ENCODE results near the gene JAK1. TPM values are rescaled to one million over a fixed set of nuclear protein-coding genes. Genes with fewer than 3 reads are reported as not detected.

The JAK1 gene
- total and polyA plus RNA-seq, 10 donors, result 46.6 to 270 (median 205) TPM

DNA sequence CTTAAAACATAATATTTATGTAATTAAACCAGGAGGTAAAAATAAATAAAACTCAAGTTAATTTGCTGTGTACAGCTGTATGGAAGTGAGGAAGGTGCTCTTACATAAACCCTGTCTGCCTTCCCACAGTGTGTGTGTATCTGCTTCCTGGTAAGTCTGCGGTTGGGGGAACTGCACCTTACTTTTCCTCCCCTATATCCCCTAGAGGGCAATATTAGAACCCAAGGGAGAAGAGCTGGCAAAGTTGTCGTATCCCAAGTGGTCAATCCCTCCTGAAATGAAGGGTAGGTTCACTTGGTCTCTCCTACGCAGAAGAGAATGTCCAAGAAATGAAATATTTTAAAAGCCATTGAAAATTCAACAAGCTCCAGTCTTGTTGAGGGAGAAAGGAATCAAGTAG is 17.8 kb upstream of the JAK1 start:
- no peak for DNase-seq
- no peak for TF ChIP-seq POLR2A (IDR thresholded peaks at IDR 0.05)
- TF ChIP-seq, protein P1, sequence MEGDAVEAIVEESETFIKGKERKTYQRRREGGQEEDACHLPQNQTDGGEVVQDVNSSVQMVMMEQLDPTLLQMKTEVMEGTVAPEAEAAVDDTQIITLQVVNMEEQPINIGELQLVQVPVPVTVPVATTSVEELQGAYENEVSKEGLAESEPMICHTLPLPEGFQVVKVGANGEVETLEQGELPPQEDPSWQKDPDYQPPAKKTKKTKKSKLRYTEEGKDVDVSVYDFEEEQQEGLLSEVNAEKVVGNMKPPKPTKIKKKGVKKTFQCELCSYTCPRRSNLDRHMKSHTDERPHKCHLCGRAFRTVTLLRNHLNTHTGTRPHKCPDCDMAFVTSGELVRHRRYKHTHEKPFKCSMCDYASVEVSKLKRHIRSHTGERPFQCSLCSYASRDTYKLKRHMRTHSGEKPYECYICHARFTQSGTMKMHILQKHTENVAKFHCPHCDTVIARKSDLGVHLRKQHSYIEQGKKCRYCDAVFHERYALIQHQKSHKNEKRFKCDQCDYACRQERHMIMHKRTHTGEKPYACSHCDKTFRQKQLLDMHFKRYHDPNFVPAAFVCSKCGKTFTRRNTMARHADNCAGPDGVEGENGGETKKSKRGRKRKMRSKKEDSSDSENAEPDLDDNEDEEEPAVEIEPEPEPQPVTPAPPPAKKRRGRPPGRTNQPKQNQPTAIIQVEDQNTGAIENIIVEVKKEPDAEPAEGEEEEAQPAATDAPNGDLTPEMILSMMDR (IDR thresholded peaks at IDR 0.05 in 8 of 11, conservative IDR thresholded peaks at IDR 0.05 in 3 of 11), result no peak
- no peak for TF ChIP-seq POLR2AphosphoS5 (IDR thresholded peaks at IDR 0.05)
- Histone ChIP-seq H3K36me3 (no peaks in the 10 kb centered on the region), H3K4me1 (peaks cover 0 to 17% (median 0%) of the 10 kb centered on the region in 6 donors), H3K27me3 (replicated peaks in 1 of 7) (no peaks in the 10 kb centered on the region), H3K27ac (no peak overlapping the region), H3K9me3 (no peaks in the 10 kb centered on the region), H3K4me3 (no peak overlapping the region)
- 59 to 65% (median 63%) methylated on average over 3 of the region's 3 CpGs for WGBS, 5 donors
- intact Hi-C loops (cut with DNase I; ENCODE audit: low total_unique reads), result no loop called here

DNA sequence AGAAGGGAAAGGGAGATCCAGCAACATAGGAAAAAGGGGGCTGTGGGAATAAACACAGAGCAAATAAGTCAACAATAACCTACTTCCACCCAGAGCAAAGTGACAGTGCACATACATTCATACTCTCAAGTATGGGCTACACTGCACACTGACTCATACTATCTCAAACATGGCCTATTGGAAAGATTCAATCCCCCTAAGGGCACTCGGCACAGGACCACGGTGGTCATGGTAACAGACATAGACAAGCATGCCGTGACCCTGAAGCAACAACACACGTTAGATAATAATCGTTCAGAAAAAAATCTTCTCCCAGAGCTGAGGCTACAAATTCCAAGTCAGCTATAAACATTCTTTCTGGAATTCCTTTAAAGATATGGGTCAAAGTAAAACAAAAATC is 16.8 kb upstream of the JAK1 start:
- Histone ChIP-seq H3K36me3 (no peaks in the 10 kb centered on the region), H3K4me3 (no peak overlapping the region), H3K27ac (no peak overlapping the region), H3K4me1 (peaks cover 0 to 17% (median 0%) of the 10 kb centered on the region in 6 donors), H3K27me3 (replicated peaks in 1 of 7) (no peaks in the 10 kb centered on the region), H3K9me3 (no peaks in the 10 kb centered on the region)
- 78 to 94% (median 86%) methylated on average over 5 of the region's 5 CpGs for WGBS, 5 donors
- TF ChIP-seq, protein P1 (IDR thresholded peaks at IDR 0.05 in 8 of 11, conservative IDR thresholded peaks at IDR 0.05 in 3 of 11), result no peak
- TF ChIP-seq POLR2A (IDR thresholded peaks at IDR 0.05), result no peak
- DNase-seq, result no peak
- intact Hi-C loops (cut with DNase I; ENCODE audit: low total_unique reads), result no loop called here

DNA sequence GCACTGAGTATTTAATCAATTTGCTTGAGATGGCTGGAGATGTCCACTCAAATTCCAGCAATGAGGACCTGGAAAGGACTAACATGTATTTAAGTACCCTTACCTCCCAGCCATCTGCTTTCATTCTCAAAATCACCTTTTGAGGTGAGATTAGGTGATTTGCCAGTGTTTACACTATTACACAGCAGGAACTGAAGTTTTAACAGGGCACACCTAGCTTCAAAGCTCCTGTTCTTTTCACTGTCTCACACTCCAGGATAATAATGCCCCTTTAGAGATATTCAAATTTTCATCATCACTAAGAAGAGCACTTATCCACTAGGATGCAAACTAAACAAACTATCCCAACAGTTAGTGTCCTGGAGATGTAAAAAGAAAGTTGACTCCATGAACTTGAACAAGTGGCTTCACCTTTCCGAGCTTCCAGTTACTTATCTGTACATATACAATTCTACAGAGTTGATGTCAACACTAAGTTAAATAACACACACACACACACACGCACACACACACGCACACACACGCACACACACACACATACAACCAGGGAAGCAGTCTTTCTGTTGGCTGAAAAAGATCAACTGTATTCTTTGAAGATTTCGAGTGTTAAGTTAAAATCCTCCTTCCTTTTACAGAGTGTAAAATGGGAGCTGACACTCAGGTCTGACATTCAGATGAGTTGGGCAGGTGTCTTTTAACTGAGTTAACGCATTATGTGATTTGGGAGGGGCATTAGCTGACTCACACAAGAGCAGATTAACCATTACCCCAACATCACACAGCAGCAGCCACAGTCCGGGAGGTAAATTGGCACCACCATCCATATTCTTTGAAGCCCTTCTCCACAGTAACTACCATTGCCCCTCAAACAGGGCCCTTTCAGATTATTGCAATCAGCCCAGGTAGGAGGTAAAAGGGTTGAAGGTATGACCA is 15.5 kb upstream of the JAK1 start:
- Histone ChIP-seq H3K36me3 (no peaks in the 10 kb centered on the region), H3K4me3 (no peak overlapping the region), H3K9me3 (no peaks in the 10 kb centered on the region), H3K4me1 (peaks cover 0 to 5% (median 0%) of the 10 kb centered on the region in 6 donors), H3K27me3 (replicated peaks in 1 of 7) (no peaks in the 10 kb centered on the region), H3K27ac (no peak overlapping the region)
- intact Hi-C loops (cut with DNase I; ENCODE audit: low total_unique reads), result no loop called here
- WGBS, 5 donors, result 79 to 98% (median 92%) methylated on average over 7 of the region's 7 CpGs
- DNase-seq, result no peak
- TF ChIP-seq, protein P1 (IDR thresholded peaks at IDR 0.05 in 8 of 11, conservative IDR thresholded peaks at IDR 0.05 in 3 of 11), result no peak
- TF ChIP-seq POLR2A (IDR thresholded peaks at IDR 0.05), result no peak

DNA sequence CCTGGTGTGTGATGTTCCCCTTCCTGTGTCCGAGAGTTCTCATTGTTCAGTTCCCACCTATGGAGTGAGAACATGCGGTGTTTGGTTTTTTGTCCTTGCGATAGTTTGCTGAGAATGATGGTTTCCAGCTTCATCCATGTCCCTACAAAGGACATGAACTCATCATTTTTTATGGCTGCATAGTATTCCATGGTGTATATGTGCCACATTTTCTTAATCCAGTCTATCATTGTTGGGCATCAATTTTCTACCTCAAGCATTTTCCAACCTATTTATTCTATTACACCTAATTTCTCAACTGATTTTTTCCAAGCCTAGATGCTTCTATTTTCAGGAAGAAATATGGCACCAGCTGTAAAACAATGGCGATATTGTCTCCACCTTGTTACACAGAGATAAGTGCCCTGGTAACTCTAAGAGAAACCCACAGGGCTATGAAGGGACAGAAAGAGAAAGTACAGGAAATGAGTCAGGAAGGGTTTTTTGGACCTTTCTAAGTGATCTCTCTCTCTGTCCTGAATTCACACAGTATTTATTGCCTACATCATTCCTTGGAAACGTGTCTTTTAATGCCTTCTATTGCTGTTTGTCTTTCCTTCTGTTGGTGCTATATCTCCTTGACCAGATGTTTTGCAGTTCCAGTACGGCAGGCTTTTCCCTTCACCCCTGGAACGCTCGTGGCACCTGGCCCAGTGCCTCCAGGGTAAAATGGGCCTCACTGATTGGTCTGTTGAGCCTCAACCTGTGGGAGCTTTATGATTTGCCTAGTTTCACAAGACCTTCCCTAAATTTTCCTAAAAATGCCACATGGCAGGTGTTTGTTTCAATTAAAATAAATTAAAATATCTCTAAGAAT is 14.6 kb upstream of the JAK1 start:
- no peaks in the 10 kb centered on the region for H3K36me3 ChIP-seq
- H3K27me3 ChIP-seq (replicated peaks in 1 of 7), result no peaks in the 10 kb centered on the region
- TF ChIP-seq POLR2AphosphoS5 (IDR thresholded peaks at IDR 0.05) (no peak), POLR2A (IDR thresholded peaks at IDR 0.05) (no peak)
- TF ChIP-seq, protein P1 (IDR thresholded peaks at IDR 0.05 in 8 of 11, conservative IDR thresholded peaks at IDR 0.05 in 3 of 11), result no peak
- H3K4me1 ChIP-seq, result peaks cover 0 to 4% (median 0%) of the 10 kb centered on the region in 6 donors
- H3K27ac ChIP-seq, result no peak overlapping the region
- intact Hi-C loops (cut with DNase I; ENCODE audit: low total_unique reads), result no loop called here
- no peak for DNase-seq
- WGBS, 5 donors, result 78 to 86% (median 80%) methylated on average over 8 of the region's 8 CpGs
- H3K9me3 ChIP-seq, result no peaks in the 10 kb centered on the region
- H3K4me3 ChIP-seq, result no peak overlapping the region

Measured in spleen (tissue), 11 donors.